Psoas muscle (tissue), 8 donors: ENCODE results near the gene DNAJC1. TPM values are rescaled to one million over a fixed set of nuclear protein-coding genes. Genes with fewer than 3 reads are reported as not detected.
"Not testable (repeated sequence)": the region's sequence is repeated elsewhere in the genome, so short reads cannot be mapped to it uniquely, and the experiment has no call there.

Source experiments
- ATAC-seq, 4 donors: fragments of 200-7000 bp; cut with Tn5 transposase; one replicate each; pipeline ENCODE4 v1.9.1; 2020; ENCODE audit warnings: moderate library complexity in 3 of 4, mild to moderate bottlenecking in 2 of 4
- DNase-seq, 2 donors: peaks; one replicate each; pipeline ENCODE4 v3.0.0-alpha.2; 2020
- H3K27ac ChIP-seq: fragments of 200-600 bp; one replicate; pipeline ENCODE4 v1.8.0; 2022
- H3K27me3 ChIP-seq, 3 donors: fragments of 200-600 bp in 1 of 3; one replicate each; pipeline versions ENCODE4 v1.6.1 to v1.8.0; 2013 to 2022; ENCODE audit warnings: low read length in 2 of 3, mild to moderate bottlenecking in 2 of 3, moderate library complexity in 1 of 3; ENCODE audit not compliant: insufficient read depth in 3 of 3
- H3K36me3 ChIP-seq, 2 donors: fragments of 200-600 bp in 1 of 2; one replicate each; pipeline versions ENCODE4 v1.6.1 to v1.8.0; 2013 to 2022; ENCODE audit warnings: low read depth in 1 of 2, mild to moderate bottlenecking in 1 of 2, moderate library complexity in 1 of 2; ENCODE audit not compliant: insufficient read depth in 1 of 2
- H3K4me1 ChIP-seq: fragments of 200-600 bp; one replicate; pipeline ENCODE4 v1.8.0; 2022
- H3K4me3 ChIP-seq: fragments of 200-600 bp; one replicate; pipeline ENCODE4 v1.8.0; 2022; ENCODE audit warnings: mild to moderate bottlenecking
- H3K9me3 ChIP-seq: fragments of 200-600 bp; one replicate; pipeline ENCODE4 v1.8.0; 2022
- CTCF ChIP-seq: fragments of 200-600 bp; IDR thresholded peaks from one replicate; pipeline ENCODE4 v1.8.0; 2022; ENCODE audit warnings: antibody characterized with exemption
- WGBS, 3 donors: extraction: QIAGEN DNeasy Blood & Tissue Kit; methylation state at CpG; one replicate each; pipeline versions ENCODE4 v1.1.6 to v1.1.7; 2013; 5-methylcytosine and 5-hydroxymethylcytosine counted together
- intact Hi-C, 2 donors: fragments of 100-400 bp; cut with DNase I; formaldehyde crosslinking; loops; one replicate each; pipeline versions ENCODE4 v1.11.0 to v1.14.2; 2022
- polyA plus RNA-seq, 3 donors: library from polyadenylated mRNA; stranded (reverse); fragments of 200-250 nt; gene quantifications; one replicate each; pipeline ENCODE4 v1.2.3, GENCODE V29; 2013
- total RNA-seq, 4 donors: library from RNA; stranded (reverse); fragmentation: NEBNext Ultra II Directional in 2 of 4; extraction: Animal tissue kit (Norgen Biotek cat#: 25700) in 2 of 4; gene quantifications; one replicate each; pipeline versions ENCODE4 v1.2.1 to v1.2.4, GENCODE V29; 2021 to 2023
- donor health status: healthy with polysubstance abuse.
- donor health status: DM: no; HTN: no; CAD: no; lungs with moderate emphysema.
- donor health status: Bipolar disorder and iron deficiency.
- donor health status: healthy.
- donor health status: DM: yes; HTN: yes; CAD: no.
- donor health status: DM: no; HTN: no; CAD: no.
- donor health status: DM: no; HTN: no; CAD: no.
- donor health status: DM: yes; HTN: yes; CAD: no.

DNAJC1 gene
- total and polyA plus RNA-seq, 7 donors, result 6.7 to 21.5 (median 13.2) TPM

- no peak overlapping the region for H3K27ac ChIP-seq
- H3K4me1 ChIP-seq, result peaks cover 12% of the 10 kb centered on the region
- no peak for TF ChIP-seq CTCF
- WGBS, 3 donors, result 97 to 99% (median 99%) methylated on average over 2 of the region's 2 CpGs
- DNase-seq (no peak), ATAC-seq (no peak)
- H3K27me3 ChIP-seq, result no peaks in the 10 kb centered on the region
- no peaks in the 10 kb centered on the region for H3K9me3 ChIP-seq
- peaks cover 0 to 12% of the 10 kb centered on the region in 2 donors for H3K36me3 ChIP-seq
- H3K4me3 ChIP-seq, result no peak overlapping the region
- intact Hi-C loops, result no loop called here
Measured at GRCh38 chr10:21722209-21722608, 281.3 kb downstream of the DNAJC1 start.

- intact Hi-C loops, result no loop called here
- TF ChIP-seq CTCF, result no peak
Measured at GRCh38 chr10:21721000-21721665, 282.4 kb downstream of the DNAJC1 start.

GRCh38 chr10:21720090-21720489, 283.4 kb downstream of the DNAJC1 start:
- no peak overlapping the region for H3K27ac ChIP-seq
- WGBS, 3 donors, result 82 to 90% (median 86%) methylated on average over 3 of the region's 3 CpGs
- no peak for TF ChIP-seq CTCF
- intact Hi-C loops, result no loop called here
- H3K9me3 ChIP-seq, result no peaks in the 10 kb centered on the region
- H3K36me3 ChIP-seq, result peaks cover 4 to 21% of the 10 kb centered on the region in 2 donors
- H3K27me3 ChIP-seq, result no peaks in the 10 kb centered on the region
- DNase-seq, result no peak
- H3K4me3 ChIP-seq, result no peak overlapping the region
- H3K4me1 ChIP-seq, result peaks cover 12% of the 10 kb centered on the region
- peak in 2 of 4 donors; percentile 30 to 43 for ATAC-seq

More at GRCh38 chr10:21721000-21721665, 282.4 kb downstream of the DNAJC1 start:
- DNase-seq (no peak), ATAC-seq (no peak)
- no peak overlapping the region for H3K4me3 ChIP-seq
- WGBS, 3 donors, result 65 to 74% (median 72%) methylated on average over 6 of the region's 6 CpGs
- peaks cover 0 to 11% of the 10 kb centered on the region in 2 donors for H3K36me3 ChIP-seq
- H3K27ac ChIP-seq, result no peak overlapping the region
- no peaks in the 10 kb centered on the region for H3K27me3 ChIP-seq
- H3K4me1 ChIP-seq, result peaks cover 12% of the 10 kb centered on the region
- no peaks in the 10 kb centered on the region for H3K9me3 ChIP-seq

GRCh38 chr10:21719502-21719901, 284.0 kb downstream of the DNAJC1 start:
- no peaks in the 10 kb centered on the region for H3K27me3 ChIP-seq
- H3K4me1 ChIP-seq, result peaks cover 10% of the 10 kb centered on the region
- ATAC-seq, result no peak
- no peak overlapping the region for H3K4me3 ChIP-seq
- 57 to 82% (median 60%) methylated on average over 1 of the region's 1 CpG for WGBS, 3 donors
- peaks cover 5 to 27% of the 10 kb centered on the region in 2 donors for H3K36me3 ChIP-seq
- intact Hi-C loops, result no loop called here
- TF ChIP-seq CTCF, result no peak
- no peak for DNase-seq
- H3K9me3 ChIP-seq, result no peaks in the 10 kb centered on the region
- H3K27ac ChIP-seq, result no peak overlapping the region

DNA sequence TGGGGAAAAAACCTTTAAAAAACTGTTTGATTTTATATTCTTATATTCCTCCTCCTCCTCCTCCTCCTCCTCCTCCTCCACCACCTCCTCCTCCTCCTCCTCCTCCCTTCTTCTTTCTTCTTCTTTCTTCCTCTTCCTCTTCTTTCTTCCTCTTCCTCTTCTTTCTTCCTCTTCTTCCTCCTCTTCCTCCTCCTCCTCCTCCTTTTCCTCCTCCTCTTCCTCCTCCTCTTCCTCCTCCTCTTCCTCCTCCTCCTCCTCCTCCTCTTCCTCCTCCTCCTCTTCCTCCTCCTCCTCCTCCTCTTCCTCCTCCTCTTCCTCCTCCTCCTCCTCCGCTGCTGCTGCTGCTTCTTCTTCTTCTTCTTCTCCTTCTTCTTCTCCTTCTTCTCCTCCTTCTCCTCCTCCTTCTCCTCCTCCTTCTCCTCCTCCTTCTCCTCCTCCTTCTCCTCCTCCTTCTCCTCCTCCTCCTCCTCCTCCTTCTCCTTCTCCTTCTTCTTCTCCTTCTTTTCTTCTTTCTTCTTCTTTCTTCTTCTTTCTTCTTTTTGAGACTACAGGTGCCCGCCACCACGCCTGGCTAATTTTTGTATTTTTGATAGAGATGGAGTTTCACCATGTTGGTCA, 286.0 kb downstream of the DNAJC1 start:
- intact Hi-C loops, DNase-seq, H3K9me3 ChIP-seq, H3K27ac ChIP-seq, H3K4me3 ChIP-seq, ATAC-seq, H3K27me3 ChIP-seq: not testable (repeated sequence)
- peaks cover 10% of the 10 kb centered on the region for H3K4me1 ChIP-seq
- H3K36me3 ChIP-seq, result peaks cover 5 to 41% of the 10 kb centered on the region in 2 donors
- 94 to 100% (median 100%) methylated on average over 2 to 3 of the region's 3 CpGs for WGBS, 3 donors
